ENCODE measurements around the gene TMC5. TPM values are rescaled to one million over a fixed set of nuclear protein-coding genes. Genes with fewer than 3 reads are reported as not detected.

Gene TMC5
- total and polyA plus RNA-seq, 2 of the 13 experiments (the other 11 are each of a cell fraction or from before 2014, with no cell fraction given) = 0.09 to 0.41 TPM

DNA sequence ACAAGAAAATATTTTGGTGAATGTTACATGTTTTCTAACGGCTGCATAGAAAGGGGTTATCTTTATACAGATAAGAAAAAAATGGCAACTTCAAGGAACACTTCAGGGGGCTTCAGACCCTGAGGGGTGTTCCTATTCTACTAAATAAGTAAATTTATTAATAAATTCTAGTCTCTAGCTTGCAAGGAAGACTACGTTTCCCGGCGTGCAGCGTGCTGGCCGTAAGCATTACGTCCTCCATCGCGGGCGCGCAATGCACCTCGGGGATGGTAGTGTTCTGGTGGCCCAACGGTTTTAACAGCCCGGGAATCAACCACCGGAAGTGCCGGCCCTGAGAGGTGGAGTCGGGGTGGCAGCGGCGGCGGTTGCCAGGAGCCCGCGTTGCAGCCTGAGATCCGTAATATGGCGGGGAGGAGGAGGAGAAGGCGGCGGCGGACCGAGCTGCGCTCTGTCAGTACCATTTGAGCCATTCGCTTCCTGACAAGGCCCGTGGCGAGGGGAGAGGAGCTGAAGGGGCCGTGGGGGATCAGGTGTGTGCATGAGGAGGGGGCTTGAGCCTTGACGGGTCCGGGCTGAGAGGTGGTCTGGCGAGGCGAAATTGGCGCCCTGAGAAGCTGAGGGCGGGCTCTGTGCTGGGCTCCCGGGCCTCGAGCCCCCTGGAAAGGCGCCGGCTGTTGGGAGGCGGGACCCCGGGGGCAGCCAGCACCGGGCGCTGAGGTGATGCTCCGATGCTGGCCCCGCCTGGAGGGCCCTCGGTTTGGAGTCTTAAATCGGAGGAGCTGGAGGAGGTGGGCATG, 106.1 kb downstream of the TMC5 start, which contains the start of gene CCP110 (continued):
- no peak for TF ChIP-seq ZNF256 (CRISPR knock-in tag; conservative IDR thresholded peaks at IDR 0.05)
- 0 out of 2 replicates have a peak, but pooled peaks have one; percentile 63 for TF ChIP-seq SMYD3 (CRISPR knock-in tag; IDR thresholded peaks at IDR 0.05)
- peak; percentile 46; the same call in 1 of the 2 replicates for TF ChIP-seq BHLHE40 (IDR thresholded peaks at IDR 0.05; ENCODE audit: low read length)
- TF ChIP-seq, protein P1, sequence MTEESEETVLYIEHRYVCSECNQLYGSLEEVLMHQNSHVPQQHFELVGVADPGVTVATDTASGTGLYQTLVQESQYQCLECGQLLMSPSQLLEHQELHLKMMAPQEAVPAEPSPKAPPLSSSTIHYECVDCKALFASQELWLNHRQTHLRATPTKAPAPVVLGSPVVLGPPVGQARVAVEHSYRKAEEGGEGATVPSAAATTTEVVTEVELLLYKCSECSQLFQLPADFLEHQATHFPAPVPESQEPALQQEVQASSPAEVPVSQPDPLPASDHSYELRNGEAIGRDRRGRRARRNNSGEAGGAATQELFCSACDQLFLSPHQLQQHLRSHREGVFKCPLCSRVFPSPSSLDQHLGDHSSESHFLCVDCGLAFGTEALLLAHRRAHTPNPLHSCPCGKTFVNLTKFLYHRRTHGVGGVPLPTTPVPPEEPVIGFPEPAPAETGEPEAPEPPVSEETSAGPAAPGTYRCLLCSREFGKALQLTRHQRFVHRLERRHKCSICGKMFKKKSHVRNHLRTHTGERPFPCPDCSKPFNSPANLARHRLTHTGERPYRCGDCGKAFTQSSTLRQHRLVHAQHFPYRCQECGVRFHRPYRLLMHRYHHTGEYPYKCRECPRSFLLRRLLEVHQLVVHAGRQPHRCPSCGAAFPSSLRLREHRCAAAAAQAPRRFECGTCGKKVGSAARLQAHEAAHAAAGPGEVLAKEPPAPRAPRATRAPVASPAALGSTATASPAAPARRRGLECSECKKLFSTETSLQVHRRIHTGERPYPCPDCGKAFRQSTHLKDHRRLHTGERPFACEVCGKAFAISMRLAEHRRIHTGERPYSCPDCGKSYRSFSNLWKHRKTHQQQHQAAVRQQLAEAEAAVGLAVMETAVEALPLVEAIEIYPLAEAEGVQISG (CRISPR knock-in tag; IDR thresholded peaks at IDR 0.05) = peak; percentile 96
- no peak for TF ChIP-seq PCBP2 (optimal IDR thresholded peaks at IDR 0.05; ENCODE audit: low read depth, low read length, poor library complexity, severe bottlenecking)
- TF ChIP-seq FOXK1 (CRISPR knock-in tag; IDR thresholded peaks at IDR 0.05; ENCODE audit: borderline replicate concordance, low read depth) = peak; percentile 84
- TF ChIP-seq MAFG (CRISPR knock-in tag; IDR thresholded peaks at IDR 0.05) = no peak
- TF ChIP-seq ZBTB1 (CRISPR knock-in tag; IDR thresholded peaks at IDR 0.05; ENCODE audit: borderline replicate concordance) = no peak
- TF ChIP-seq NFATC3 (CRISPR knock-in tag; IDR thresholded peaks at IDR 0.05) = no peak
- no peak for TF ChIP-seq CENPX (CRISPR knock-in tag; IDR thresholded peaks at IDR 0.05)
- TF ChIP-seq, protein P2, sequence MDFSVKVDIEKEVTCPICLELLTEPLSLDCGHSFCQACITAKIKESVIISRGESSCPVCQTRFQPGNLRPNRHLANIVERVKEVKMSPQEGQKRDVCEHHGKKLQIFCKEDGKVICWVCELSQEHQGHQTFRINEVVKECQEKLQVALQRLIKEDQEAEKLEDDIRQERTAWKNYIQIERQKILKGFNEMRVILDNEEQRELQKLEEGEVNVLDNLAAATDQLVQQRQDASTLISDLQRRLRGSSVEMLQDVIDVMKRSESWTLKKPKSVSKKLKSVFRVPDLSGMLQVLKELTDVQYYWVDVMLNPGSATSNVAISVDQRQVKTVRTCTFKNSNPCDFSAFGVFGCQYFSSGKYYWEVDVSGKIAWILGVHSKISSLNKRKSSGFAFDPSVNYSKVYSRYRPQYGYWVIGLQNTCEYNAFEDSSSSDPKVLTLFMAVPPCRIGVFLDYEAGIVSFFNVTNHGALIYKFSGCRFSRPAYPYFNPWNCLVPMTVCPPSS (IDR thresholded peaks at IDR 0.05) = no peak
- TF ChIP-seq ZNF83 (CRISPR knock-in tag; IDR thresholded peaks at IDR 0.05; ENCODE audit: borderline replicate concordance) = peak; percentile 94; the same call in 1 of the 2 replicates
- no peak for TF ChIP-seq ZNF367 (CRISPR knock-in tag; IDR thresholded peaks at IDR 0.05; ENCODE audit: borderline replicate concordance)
- no peak for TF ChIP-seq NFE2L1 (CRISPR knock-in tag; IDR thresholded peaks at IDR 0.05; ENCODE audit: borderline replicate concordance)
- peak; percentile 49; the same call in 1 of the 2 replicates for TF ChIP-seq ZNF230 (CRISPR knock-in tag; IDR thresholded peaks at IDR 0.05)
- TF ChIP-seq NR2C2 (CRISPR knock-in tag; IDR thresholded peaks at IDR 0.05; ENCODE audit: borderline replicate concordance) = peak; percentile 89
- 0 out of 2 replicates have a peak, but pooled peaks have one; percentile 59 for TF ChIP-seq WIZ (CRISPR knock-in tag; IDR thresholded peaks at IDR 0.05)
- no peak for TF ChIP-seq ZNF839 (CRISPR knock-in tag; IDR thresholded peaks at IDR 0.05; ENCODE audit: borderline replicate concordance)
- TF ChIP-seq ETV6 (CRISPR knock-in tag; conservative IDR thresholded peaks at IDR 0.05) = no peak; the same call in 1 of the 2 replicates
- TF ChIP-seq KAT7 (CRISPR knock-in tag; IDR thresholded peaks at IDR 0.05; ENCODE audit: borderline replicate concordance) = peak; percentile 56; the same call in 1 of the 2 replicates
- TF ChIP-seq, protein P3, sequence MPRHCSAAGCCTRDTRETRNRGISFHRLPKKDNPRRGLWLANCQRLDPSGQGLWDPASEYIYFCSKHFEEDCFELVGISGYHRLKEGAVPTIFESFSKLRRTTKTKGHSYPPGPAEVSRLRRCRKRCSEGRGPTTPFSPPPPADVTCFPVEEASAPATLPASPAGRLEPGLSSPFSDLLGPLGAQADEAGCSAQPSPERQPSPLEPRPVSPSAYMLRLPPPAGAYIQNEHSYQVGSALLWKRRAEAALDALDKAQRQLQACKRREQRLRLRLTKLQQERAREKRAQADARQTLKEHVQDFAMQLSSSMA (CRISPR knock-in tag; IDR thresholded peaks at IDR 0.05) = no peak; the same call in 1 of the 2 replicates
- TF ChIP-seq ZNF841 (CRISPR knock-in tag; IDR thresholded peaks at IDR 0.05; ENCODE audit: borderline replicate concordance) = no peak
- peak; percentile 74 for TF ChIP-seq PTBP1 (IDR thresholded peaks at IDR 0.05; ENCODE audit: low read depth, low read length, poor library complexity, severe bottlenecking)
- no peak for TF ChIP-seq PLRG1 (conservative IDR thresholded peaks at IDR 0.05)
- peak; percentile 91 for TF ChIP-seq RBM22 (optimal IDR thresholded peaks at IDR 0.05; ENCODE audit: low read length)
- peak; percentile 57; the same call in 1 of the 2 replicates for TF ChIP-seq CC2D1A (CRISPR knock-in tag; IDR thresholded peaks at IDR 0.05)
